Suprapubic skin (tissue), 3 donors: ENCODE results near the gene NBEA.

Experiments
- POLR2A ChIP-seq, 2 donors: fragments of 450-650 bp; IDR thresholded peaks; one replicate each; pipeline ENCODE4 v1.6.1; 2017; ENCODE audit warnings: antibody characterized with exemption in 2 of 2, mild to moderate bottlenecking in 2 of 2, moderate library complexity in 2 of 2
- TF ChIP-seq, protein P1 (sequence below), 2 donors: fragments of 200-600 bp in 1 of 2; fragments of 450-650 bp in 1 of 2; sonication (generic) in 1 of 2; IDR thresholded peaks; one replicate each; pipeline ENCODE4 v1.5.1; 2016 to 2019; ENCODE audit warnings: antibody characterized with exemption in 2 of 2, mild to moderate bottlenecking in 1 of 2, moderate library complexity in 1 of 2

- no peak for TF ChIP-seq POLR2A (IDR thresholded peaks at IDR 0.05)
- TF ChIP-seq, protein P1, sequence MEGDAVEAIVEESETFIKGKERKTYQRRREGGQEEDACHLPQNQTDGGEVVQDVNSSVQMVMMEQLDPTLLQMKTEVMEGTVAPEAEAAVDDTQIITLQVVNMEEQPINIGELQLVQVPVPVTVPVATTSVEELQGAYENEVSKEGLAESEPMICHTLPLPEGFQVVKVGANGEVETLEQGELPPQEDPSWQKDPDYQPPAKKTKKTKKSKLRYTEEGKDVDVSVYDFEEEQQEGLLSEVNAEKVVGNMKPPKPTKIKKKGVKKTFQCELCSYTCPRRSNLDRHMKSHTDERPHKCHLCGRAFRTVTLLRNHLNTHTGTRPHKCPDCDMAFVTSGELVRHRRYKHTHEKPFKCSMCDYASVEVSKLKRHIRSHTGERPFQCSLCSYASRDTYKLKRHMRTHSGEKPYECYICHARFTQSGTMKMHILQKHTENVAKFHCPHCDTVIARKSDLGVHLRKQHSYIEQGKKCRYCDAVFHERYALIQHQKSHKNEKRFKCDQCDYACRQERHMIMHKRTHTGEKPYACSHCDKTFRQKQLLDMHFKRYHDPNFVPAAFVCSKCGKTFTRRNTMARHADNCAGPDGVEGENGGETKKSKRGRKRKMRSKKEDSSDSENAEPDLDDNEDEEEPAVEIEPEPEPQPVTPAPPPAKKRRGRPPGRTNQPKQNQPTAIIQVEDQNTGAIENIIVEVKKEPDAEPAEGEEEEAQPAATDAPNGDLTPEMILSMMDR (IDR thresholded peaks at IDR 0.05): no peak
Observed at GRCh38 chr13:35530581-35530980, 588.5 kb downstream of the NBEA start.
